SK-N-MC (cell line): ENCODE results near the gene CLCC1.
A peak's percentile ranks its signal among the peaks of the same experiment; 100 is the strongest.

Source experiments
- DNase-seq: peaks from one replicate; pipeline ENCODE4 v3.0.0-alpha.2; 2011; ENCODE audit warnings: low read depth, low spot score
- H3K27ac ChIP-seq: fragments of 200-600 bp; sonication (generic); 2 replicates; pipeline ENCODE4 v1.5.1; 2016; ENCODE audit warnings: mixed run types
- H3K36me3 ChIP-seq: fragments of 200-600 bp; sonication (generic); 2 replicates; pipeline ENCODE4 v1.6.1; 2017; ENCODE audit warnings: antibody characterized with exemption, low read length, mixed read lengths; ENCODE audit not compliant: insufficient read depth
- H3K4me3 ChIP-seq: fragments of 200-600 bp; sonication (generic); 2 replicates; pipeline ENCODE4 v1.5.1; 2016
- H3K9ac ChIP-seq: fragments of 200-600 bp; sonication (generic); 2 replicates; pipeline ENCODE4 v1.8.0; 2017; ENCODE audit warnings: mixed run types, mixed read lengths; ENCODE audit not compliant: insufficient read length
- H3K9me3 ChIP-seq: fragments of 200-600 bp; sonication (generic); 2 replicates; pipeline ENCODE4 v1.6.1; 2017; ENCODE audit warnings: low read depth, mild to moderate bottlenecking, antibody characterized with exemption, low read length, moderate library complexity, mixed read lengths
- EZH2 ChIP-seq: fragments of 200-600 bp; sonication (generic); IDR thresholded peaks from one replicate; pipeline ENCODE4 v1.6.1; 2017; ENCODE audit warnings: antibody characterized with exemption
- FOXP2 ChIP-seq: optimal IDR thresholded peaks from 2 replicates; pipeline ENCODE3; 2011; ENCODE audit warnings: mild to moderate bottlenecking, moderate library complexity; ENCODE audit not compliant: insufficient read depth; ENCODE audit errors: extremely low read length, control extremely low read depth
- POLR2AphosphoS5 ChIP-seq: IDR thresholded peaks from 2 replicates; pipeline ENCODE4 v1.6.1; 2012; ENCODE audit warnings: mild to moderate bottlenecking, low read depth, low read length, borderline replicate concordance

The CLCC1 gene

GRCh38 chr1:108961752-108962486 is 1.4 kb downstream of the CLCC1 start:
- DNase-seq, result no peak
- no peak overlapping the region for H3K27ac ChIP-seq
- peak overlapping the region; percentile 96 for H3K4me3 ChIP-seq
- H3K9me3 ChIP-seq, result no peaks in the 10 kb centered on the region
- H3K36me3 ChIP-seq, result peaks cover 11% of the 10 kb centered on the region; the same call in 1 of the 2 replicates
- H3K9ac ChIP-seq, result peak overlapping the region; percentile 94
- TF ChIP-seq FOXP2, result no peak
- no peak for TF ChIP-seq EZH2
- TF ChIP-seq POLR2AphosphoS5, result no peak

DNA sequence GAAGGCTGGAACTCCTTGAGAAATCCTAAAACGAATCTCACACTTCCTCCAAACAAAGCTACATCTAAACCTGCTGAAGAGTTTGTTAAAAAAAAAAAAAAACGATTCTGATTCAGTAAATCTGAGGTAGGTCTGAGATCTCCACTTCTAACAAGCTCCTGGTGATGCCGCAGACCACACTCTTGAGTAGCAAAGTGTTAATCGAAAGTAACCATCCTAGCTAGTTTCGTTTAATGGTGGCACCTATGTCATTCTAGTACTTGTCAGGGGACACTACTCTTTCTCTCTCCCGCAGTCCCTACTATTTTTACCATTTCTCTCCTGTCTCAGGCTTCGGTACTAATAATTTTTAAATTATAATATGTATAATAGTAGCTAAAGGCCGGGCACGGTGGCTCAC is 2.1 kb downstream of the CLCC1 start:
- Histone ChIP-seq H3K9me3 (no peaks in the 10 kb centered on the region), H3K4me3 (no peak overlapping the region), H3K36me3 (peaks cover 11% of the 10 kb centered on the region; the same call in 1 of the 2 replicates), H3K9ac (no peak overlapping the region), H3K27ac (no peak overlapping the region)
- DNase-seq, result no peak
- TF ChIP-seq POLR2AphosphoS5 (no peak), FOXP2 (no peak), EZH2 (no peak)

DNA sequence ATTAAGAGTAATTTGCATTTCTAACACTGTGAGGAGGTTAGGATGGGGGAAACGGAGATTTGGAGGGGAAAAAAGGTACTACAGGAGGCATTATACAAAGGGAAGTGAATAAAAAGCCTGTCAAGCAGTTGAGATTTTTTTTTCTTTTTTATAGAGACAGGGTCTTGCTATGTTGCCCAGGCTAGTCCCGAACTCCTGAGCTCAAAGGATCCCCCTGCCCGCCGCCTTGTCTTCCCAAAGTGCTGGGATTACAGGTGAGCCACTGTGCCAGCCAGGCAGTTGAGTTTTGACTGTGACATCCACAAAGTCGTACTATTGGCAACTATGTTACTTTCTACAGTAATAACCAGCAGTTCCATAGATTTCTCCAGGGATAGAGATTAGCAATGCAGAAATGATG is 2.6 kb downstream of the CLCC1 start:
- H3K27ac ChIP-seq, result no peak overlapping the region
- H3K9ac ChIP-seq, result no peak overlapping the region
- no peaks in the 10 kb centered on the region for H3K9me3 ChIP-seq
- H3K4me3 ChIP-seq, result no peak overlapping the region
- DNase-seq, result no peak
- peaks cover 15% of the 10 kb centered on the region; the same call in 1 of the 2 replicates for H3K36me3 ChIP-seq
- TF ChIP-seq EZH2, result no peak
- no peak for TF ChIP-seq FOXP2
- TF ChIP-seq POLR2AphosphoS5, result no peak

GRCh38 chr1:108957888-108958287 is 5.4 kb downstream of the CLCC1 start:
- Histone ChIP-seq H3K9ac (no peak overlapping the region), H3K4me3 (no peak overlapping the region), H3K36me3 (peaks cover 33% of the 10 kb centered on the region), H3K9me3 (no peaks in the 10 kb centered on the region), H3K27ac (no peak overlapping the region)
- TF ChIP-seq POLR2AphosphoS5, result no peak
- DNase-seq, result no peak

GRCh38 chr1:108955881-108956280 is 7.4 kb downstream of the CLCC1 start:
- Histone ChIP-seq H3K4me3 (no peak overlapping the region), H3K9me3 (no peaks in the 10 kb centered on the region), H3K27ac (no peak overlapping the region), H3K9ac (no peak overlapping the region), H3K36me3 (peaks cover 33% of the 10 kb centered on the region)
- DNase-seq, result no peak
- TF ChIP-seq FOXP2, result no peak
- TF ChIP-seq EZH2, result no peak
- TF ChIP-seq POLR2AphosphoS5, result no peak

- no peaks in the 10 kb centered on the region for H3K9me3 ChIP-seq
- no peak overlapping the region for H3K9ac ChIP-seq
- no peak overlapping the region for H3K4me3 ChIP-seq
- H3K27ac ChIP-seq, result no peak overlapping the region
- no peak for TF ChIP-seq EZH2
- TF ChIP-seq POLR2AphosphoS5, result no peak
- no peak for TF ChIP-seq FOXP2
- DNase-seq, result no peak
- peaks cover 29% of the 10 kb centered on the region for H3K36me3 ChIP-seq
Measured at GRCh38 chr1:108955111-108955510, 8.2 kb downstream of the CLCC1 start.

- H3K36me3 ChIP-seq, result peaks cover 22% of the 10 kb centered on the region
- no peak for TF ChIP-seq POLR2AphosphoS5
- no peak for TF ChIP-seq EZH2
- TF ChIP-seq FOXP2, result no peak
Measured at GRCh38 chr1:108953452-108953851, 9.8 kb downstream of the CLCC1 start.

DNA sequence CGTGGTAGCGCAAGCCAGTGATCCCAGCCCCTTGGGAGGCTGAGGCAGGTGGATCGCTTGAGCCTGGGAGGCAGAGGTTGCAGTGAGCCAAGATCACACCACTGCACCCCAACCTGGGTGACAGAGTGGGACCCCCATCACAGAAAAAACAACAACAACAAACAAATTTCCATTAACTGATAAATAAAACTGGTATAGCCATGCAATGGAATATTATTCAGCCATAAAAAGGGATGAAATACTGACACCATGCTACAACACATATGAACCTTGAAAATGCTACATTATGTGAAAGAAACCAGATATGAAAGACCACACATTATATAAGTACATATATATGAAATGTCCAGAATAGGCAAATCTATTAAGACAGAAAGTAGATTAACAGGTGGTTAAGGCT is 12.0 kb downstream of the CLCC1 start:
- H3K27ac ChIP-seq, result no peak overlapping the region
- H3K9me3 ChIP-seq, result no peaks in the 10 kb centered on the region
- peaks cover 35% of the 10 kb centered on the region for H3K36me3 ChIP-seq
- H3K4me3 ChIP-seq, result no peak overlapping the region
- H3K9ac ChIP-seq, result no peak overlapping the region
- DNase-seq, result no peak
- TF ChIP-seq POLR2AphosphoS5 (no peak), FOXP2 (no peak), EZH2 (no peak)

More at GRCh38 chr1:108953452-108953851, 9.8 kb downstream of the CLCC1 start:
- Histone ChIP-seq H3K4me3 (no peak overlapping the region), H3K9me3 (no peaks in the 10 kb centered on the region), H3K27ac (no peak overlapping the region), H3K9ac (no peak overlapping the region)
- no peak for DNase-seq

GRCh38 chr1:108949044-108949443 is 14.2 kb downstream of the CLCC1 start:
- H3K4me3 ChIP-seq, result no peak overlapping the region
- H3K9ac ChIP-seq, result no peak overlapping the region
- no peak overlapping the region for H3K27ac ChIP-seq

More at GRCh38 chr1:108949044-108949443, 14.2 kb downstream of the CLCC1 start:
- Histone ChIP-seq H3K36me3 (peaks cover 28% of the 10 kb centered on the region), H3K9me3 (no peaks in the 10 kb centered on the region)
- no peak for TF ChIP-seq FOXP2
- no peak for TF ChIP-seq POLR2AphosphoS5
- no peak for TF ChIP-seq EZH2
- DNase-seq, result no peak
